SU-DHL-6 (cell line): Measurements from ENCODE around the gene ABCC2.

Source experiments
- EZH2phosphoT487 ChIP-seq: fragments of 200-600 bp; sonication (generic), shearing (Covaris generic); conservative IDR thresholded peaks from 2 replicates; pipeline ENCODE4 v1.6.1; 2018; ENCODE audit warnings: mild to moderate bottlenecking, antibody characterized with exemption, low read length, moderate library complexity, mixed read lengths
- TF ChIP-seq, protein P1 (sequence below): fragments of 200-600 bp; sonication (generic); IDR thresholded peaks from one replicate; pipeline ENCODE4 v1.5.1; 2017; ENCODE audit warnings: antibody characterized with exemption, mild to moderate bottlenecking, low read length, moderate library complexity; ENCODE audit not compliant: insufficient read depth, poor library complexity, severe bottlenecking

DNA sequence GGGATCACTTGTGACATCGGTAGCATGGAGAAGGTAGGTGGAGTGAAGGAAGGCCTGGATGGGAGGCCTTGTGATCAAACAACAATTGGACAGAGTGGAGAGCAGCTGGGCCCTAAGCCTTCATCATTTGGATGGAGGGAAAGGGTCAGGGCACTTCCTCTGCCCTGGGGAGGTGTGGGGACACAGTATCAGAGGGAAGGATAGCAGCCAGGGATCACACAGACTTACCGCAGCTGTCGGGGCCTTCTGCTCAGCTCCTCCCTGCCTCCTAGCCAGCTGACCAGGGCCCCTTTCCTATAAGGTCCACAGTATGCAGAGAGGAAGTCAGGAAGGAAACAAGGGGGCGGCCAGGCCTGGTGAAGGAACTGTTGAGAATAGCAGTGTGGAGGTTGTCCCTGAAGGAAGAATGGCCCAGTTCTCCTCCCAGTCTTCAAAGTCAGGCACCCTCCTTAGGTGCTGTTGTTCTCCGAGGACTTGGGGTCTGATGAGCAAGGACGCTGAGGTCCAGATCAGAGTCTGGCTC lies 62.1 kb downstream of the ABCC2 start:
- TF ChIP-seq, protein P1, sequence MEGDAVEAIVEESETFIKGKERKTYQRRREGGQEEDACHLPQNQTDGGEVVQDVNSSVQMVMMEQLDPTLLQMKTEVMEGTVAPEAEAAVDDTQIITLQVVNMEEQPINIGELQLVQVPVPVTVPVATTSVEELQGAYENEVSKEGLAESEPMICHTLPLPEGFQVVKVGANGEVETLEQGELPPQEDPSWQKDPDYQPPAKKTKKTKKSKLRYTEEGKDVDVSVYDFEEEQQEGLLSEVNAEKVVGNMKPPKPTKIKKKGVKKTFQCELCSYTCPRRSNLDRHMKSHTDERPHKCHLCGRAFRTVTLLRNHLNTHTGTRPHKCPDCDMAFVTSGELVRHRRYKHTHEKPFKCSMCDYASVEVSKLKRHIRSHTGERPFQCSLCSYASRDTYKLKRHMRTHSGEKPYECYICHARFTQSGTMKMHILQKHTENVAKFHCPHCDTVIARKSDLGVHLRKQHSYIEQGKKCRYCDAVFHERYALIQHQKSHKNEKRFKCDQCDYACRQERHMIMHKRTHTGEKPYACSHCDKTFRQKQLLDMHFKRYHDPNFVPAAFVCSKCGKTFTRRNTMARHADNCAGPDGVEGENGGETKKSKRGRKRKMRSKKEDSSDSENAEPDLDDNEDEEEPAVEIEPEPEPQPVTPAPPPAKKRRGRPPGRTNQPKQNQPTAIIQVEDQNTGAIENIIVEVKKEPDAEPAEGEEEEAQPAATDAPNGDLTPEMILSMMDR, result no peak
- TF ChIP-seq EZH2phosphoT487, result no peak
